Gastrocnemius medialis (tissue), 4 donors: ENCODE measurements around the gene CFAP77. TPM values are rescaled to one million over a fixed set of nuclear protein-coding genes. Genes with fewer than 3 reads are reported as not detected.

Experiments used
- ATAC-seq, 2 donors: fragments of 150-250 bp; one replicate each; pipeline ENCODE4 v1.9.1; 2016
- DNase-seq, 2 donors: peaks; one replicate each; pipeline ENCODE4 v3.0.0-alpha.2; 2019
- H3K27ac ChIP-seq, 4 donors: fragments of 200-600 bp; sonication (generic); 1 replicate in 1 of 4; 2 replicates in 3 of 4; pipeline ENCODE4 v1.5.1; 2016 to 2018; ENCODE audit warnings: mild to moderate bottlenecking in 2 of 4, moderate library complexity in 1 of 4
- H3K27me3 ChIP-seq, 3 donors: fragments of 200-600 bp; sonication (generic) in 2 of 3; 1 replicate in 1 of 3; 2 replicates in 2 of 3; pipeline versions ENCODE4 v1.5.1 to v1.6.0; 2016 to 2019; ENCODE audit warnings: mild to moderate bottlenecking in 1 of 3, moderate library complexity in 1 of 3
- H3K36me3 ChIP-seq, 2 donors: fragments of 200-600 bp; sonication (generic) in 1 of 2; one replicate each; pipeline ENCODE4 v1.5.1; 2017 to 2018
- H3K4me1 ChIP-seq, 2 donors: fragments of 200-600 bp; sonication (generic) in 1 of 2; one replicate each; pipeline ENCODE4 v1.5.1; 2016 to 2017; ENCODE audit warnings: mild to moderate bottlenecking in 2 of 2
- H3K4me3 ChIP-seq, 4 donors: fragments of 200-600 bp; sonication (generic) in 3 of 4; 1 replicate in 1 of 4; 2 replicates in 3 of 4; pipeline ENCODE4 v1.5.1; 2016 to 2019; ENCODE audit warnings: mild to moderate bottlenecking in 2 of 4
- H3K9me3 ChIP-seq, 3 donors: fragments of 200-600 bp; sonication (generic) in 2 of 3; 1 replicate in 1 of 3; 2 replicates in 2 of 3; pipeline ENCODE4 v1.5.1; 2016 to 2019
- CTCF ChIP-seq, 5 experiments: fragments of 450-650 bp in 3 of 5; fragments of 200-600 bp in 2 of 5; sonication (generic) in 2 of 5; IDR thresholded peaks in 4 of 5; conservative IDR thresholded peaks in 1 of 5; 1 replicate in 4 of 5; 2 replicates in 1 of 5; pipeline ENCODE4 v1.5.1; 2016 to 2019; ENCODE audit warnings: antibody characterized with exemption in 5 of 5, mild to moderate bottlenecking in 3 of 5, moderate library complexity in 3 of 5
- POLR2A ChIP-seq, 2 donors: fragments of 450-650 bp; IDR thresholded peaks; one replicate each; pipeline ENCODE4 v1.6.1; 2017; ENCODE audit warnings: antibody characterized with exemption in 2 of 2, mild to moderate bottlenecking in 2 of 2, moderate library complexity in 2 of 2
- in situ Hi-C, 4 donors: fragments of 200-750 bp; cut with MboI; loops; one replicate each; pipeline versions ENCODE4 v1.15.0 to v1.8.0; 2017; ENCODE audit warnings: low sequenced_read_pairs in 4 of 4
- intact Hi-C: fragments of 100-400 bp; cut with DNase I; formaldehyde crosslinking; loops from one replicate; pipeline ENCODE4 v1.15.1; 2023; ENCODE audit warnings: low total_unique reads
- total RNA-seq, 4 donors: library from RNA; depleted of rRNA; stranded (reverse); fragments of >200 nt; gene quantifications; one replicate each; pipeline versions ENCODE4 v1.1.0 to v1.2.3, GENCODE V29; 2016

Gene CFAP77
- total RNA-seq, 4 donors from 2014 or later, result not detected

DNA sequence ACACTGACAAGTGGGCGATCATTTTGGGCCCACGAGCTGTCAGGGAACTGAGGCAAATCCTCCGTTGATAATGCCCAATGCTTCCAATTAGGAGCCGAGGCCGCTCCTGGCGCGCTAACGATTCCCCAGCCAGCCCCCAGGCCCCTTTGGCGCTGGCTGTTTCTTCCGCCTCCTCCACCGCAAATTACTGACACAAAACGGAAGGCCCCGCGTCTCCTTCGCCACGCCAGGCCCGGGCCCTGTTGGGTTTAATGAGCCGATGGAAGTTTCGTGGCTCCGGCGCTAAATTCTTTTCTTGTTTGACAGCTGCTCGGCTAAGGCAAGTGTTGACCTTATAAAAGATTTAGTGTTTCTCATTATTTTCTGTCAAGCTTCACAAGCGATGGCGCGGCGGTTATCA, 146.7 kb downstream of the CFAP77 start:
- H3K27ac ChIP-seq, result no peak overlapping the region
- intact Hi-C loops (no loop called here), in situ Hi-C loops (no loop called here)
- no peaks in the 10 kb centered on the region for H3K36me3 ChIP-seq
- peaks cover 4 to 13% of the 10 kb centered on the region in 2 donors for H3K4me1 ChIP-seq
- ATAC-seq (no peak), DNase-seq (no peak)
- H3K27me3 ChIP-seq, result peaks cover 20 to 36% (median 22%) of the 10 kb centered on the region in 3 donors
- H3K4me3 ChIP-seq, result no peak overlapping the region
- no peaks in the 10 kb centered on the region for H3K9me3 ChIP-seq
- TF ChIP-seq CTCF (IDR thresholded peaks at IDR 0.05 in 4 of 5, conservative IDR thresholded peaks at IDR 0.05 in 1 of 5) (no peak), POLR2A (IDR thresholded peaks at IDR 0.05) (no peak)

DNA sequence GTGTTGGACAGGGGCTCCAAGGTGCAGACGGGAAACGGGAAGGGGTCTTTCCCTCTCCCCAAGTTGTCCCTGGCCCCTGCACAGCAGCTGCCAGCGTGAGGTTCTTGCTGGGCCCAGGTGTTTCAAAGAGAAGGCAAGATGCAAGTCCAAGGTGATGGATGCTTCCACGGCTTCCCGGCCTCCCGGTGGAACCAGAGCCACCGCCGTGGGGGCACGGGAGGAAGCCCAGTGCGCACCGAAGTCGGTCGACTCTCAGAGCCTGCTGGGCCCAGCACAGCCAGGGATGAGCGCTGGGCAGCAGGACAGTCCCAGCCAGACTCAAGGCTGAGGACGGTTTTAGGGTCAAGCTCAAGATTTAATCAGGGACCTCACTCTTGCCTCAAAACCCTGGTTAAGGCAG, 147.1 kb downstream of the CFAP77 start:
- in situ Hi-C loops, result no loop called here
- Histone ChIP-seq H3K9me3 (no peaks in the 10 kb centered on the region), H3K27me3 (peaks cover 20 to 40% (median 22%) of the 10 kb centered on the region in 3 donors), H3K4me1 (peaks cover 4 to 13% of the 10 kb centered on the region in 2 donors), H3K4me3 (no peak overlapping the region), H3K27ac (no peak overlapping the region), H3K36me3 (no peaks in the 10 kb centered on the region)
- ATAC-seq (no peak), DNase-seq (no peak)
- intact Hi-C loops, result no loop called here
- no peak for TF ChIP-seq CTCF (IDR thresholded peaks at IDR 0.05 in 4 of 5, conservative IDR thresholded peaks at IDR 0.05 in 1 of 5)
- TF ChIP-seq POLR2A (IDR thresholded peaks at IDR 0.05), result no peak

DNA sequence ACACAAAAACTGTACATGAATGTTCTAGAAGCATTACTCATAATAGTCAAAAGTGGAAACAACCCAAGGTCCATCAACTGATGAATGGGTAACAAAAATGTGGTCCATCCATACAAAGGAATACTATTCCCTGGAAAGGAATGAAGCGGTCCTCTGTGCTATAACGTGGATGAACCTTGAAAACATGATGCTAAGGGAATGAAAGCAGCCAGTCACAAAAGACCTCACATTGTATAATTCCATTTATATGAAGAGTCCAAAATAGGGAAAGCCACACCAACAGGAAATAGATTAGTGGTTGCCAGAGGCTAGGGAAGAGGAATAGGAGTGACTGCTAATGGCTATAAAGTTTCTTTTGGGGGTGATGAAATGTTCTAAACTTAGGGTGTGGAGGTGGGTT, 149.7 kb downstream of the CFAP77 start:
- ATAC-seq, result no peak
- peaks cover 12 to 42% (median 22%) of the 10 kb centered on the region in 3 donors for H3K27me3 ChIP-seq
- H3K27ac ChIP-seq, result no peak overlapping the region

GRCh38 chr9:132560616-132561202, 150.7 kb downstream of the CFAP77 start:
- Histone ChIP-seq H3K27ac (no peak overlapping the region), H3K9me3 (no peaks in the 10 kb centered on the region), H3K4me1 (peaks cover 4 to 13% of the 10 kb centered on the region in 2 donors), H3K27me3 (peaks cover 12 to 42% (median 19%) of the 10 kb centered on the region in 3 donors), H3K36me3 (no peaks in the 10 kb centered on the region), H3K4me3 (peak overlapping the region in 1 of 4 donors; percentile 9)
- in situ Hi-C loops (no loop called here), intact Hi-C loops (loop anchor here (10.0 kb wide), 1 partner anchor 326 kb away; no protein-coding TSS in a partner anchor)
- ATAC-seq (no peak), DNase-seq (no peak)
- TF ChIP-seq CTCF (IDR thresholded peaks at IDR 0.05 in 4 of 5, conservative IDR thresholded peaks at IDR 0.05 in 1 of 5) (no peak), POLR2A (IDR thresholded peaks at IDR 0.05) (no peak)

More for the DNA sequence above, 149.7 kb downstream of the CFAP77 start:
- DNase-seq, result no peak
- in situ Hi-C loops (no loop called here), intact Hi-C loops (loop anchor here (10.0 kb wide), 1 partner anchor 325 kb away; no protein-coding TSS in a partner anchor)
- no peak for TF ChIP-seq POLR2A (IDR thresholded peaks at IDR 0.05)
- TF ChIP-seq CTCF (IDR thresholded peaks at IDR 0.05 in 4 of 5, conservative IDR thresholded peaks at IDR 0.05 in 1 of 5), result no peak
- no peaks in the 10 kb centered on the region for H3K9me3 ChIP-seq
- no peaks in the 10 kb centered on the region for H3K36me3 ChIP-seq
- H3K4me3 ChIP-seq, result no peak overlapping the region
- H3K4me1 ChIP-seq, result peaks cover 4 to 13% of the 10 kb centered on the region in 2 donors

- ATAC-seq (no peak), DNase-seq (no peak)
- H3K36me3 ChIP-seq, result no peaks in the 10 kb centered on the region
- peaks cover 6 to 40% (median 8%) of the 10 kb centered on the region in 3 donors for H3K27me3 ChIP-seq
- H3K4me3 ChIP-seq, result no peak overlapping the region
- intact Hi-C loops, result loop anchor here (10.0 kb wide), 1 partner anchor 327 kb away; no protein-coding TSS in a partner anchor
- no peak overlapping the region for H3K27ac ChIP-seq
- H3K9me3 ChIP-seq, result no peaks in the 10 kb centered on the region
- TF ChIP-seq POLR2A (IDR thresholded peaks at IDR 0.05), result no peak
- TF ChIP-seq CTCF (IDR thresholded peaks at IDR 0.05 in 4 of 5, conservative IDR thresholded peaks at IDR 0.05 in 1 of 5), result no peak
- in situ Hi-C loops, result no loop called here
- H3K4me1 ChIP-seq, result peaks cover 4 to 13% of the 10 kb centered on the region in 2 donors
Observed at GRCh38 chr9:132562306-132562573, 152.2 kb downstream of the CFAP77 start.
